HepG2 (cell line): ENCODE measurements around the gene MEF2D. TPM values are rescaled to one million over a fixed set of nuclear protein-coding genes. Genes with fewer than 3 reads are reported as not detected.
A peak's percentile ranks its signal among the peaks of the same experiment; 100 is the strongest.

ENCODE experiments used
- HES4 ChIP-seq: sonication (generic); formaldehyde crosslinking; IDR thresholded peaks from 2 replicates; pipeline ENCODE4 v1.9.0; 2021; ENCODE audit warnings: mild to moderate bottlenecking, missing genetic modification reagents, borderline replicate concordance
- JDP2 ChIP-seq: sonication (generic); formaldehyde crosslinking; IDR thresholded peaks from 2 replicates; pipeline ENCODE4 v1.8.1; 2022; ENCODE audit warnings: missing genetic modification reagents, borderline replicate concordance
- NPAS2 ChIP-seq: sonication (generic); formaldehyde crosslinking; IDR thresholded peaks from 2 replicates; pipeline ENCODE4 v1.8.0; 2022; ENCODE audit warnings: mild to moderate bottlenecking, missing genetic modification reagents, borderline replicate concordance
- NR2F2 ChIP-seq: IDR thresholded peaks from 2 replicates; pipeline ENCODE4 v1.6.1; 2012; ENCODE audit warnings: low read depth, inconsistent platforms, borderline replicate concordance
- ONECUT2 ChIP-seq: sonication (generic); formaldehyde crosslinking; IDR thresholded peaks from 2 replicates; pipeline ENCODE4 v1.4.0; 2020; ENCODE audit warnings: missing genetic modification reagents
- RERE ChIP-seq: IDR thresholded peaks from 2 replicates; pipeline ENCODE4 v1.6.1; 2016; ENCODE audit warnings: low read depth, missing genetic modification reagents, missing compliant biosample characterization
- SAFB2 ChIP-seq: sonication (generic); formaldehyde crosslinking; IDR thresholded peaks from 2 replicates; pipeline ENCODE4 v1.5.1; 2020; ENCODE audit warnings: missing genetic modification reagents, low read depth, mild to moderate bottlenecking, borderline replicate concordance
- TBL1XR1 ChIP-seq: fragments of 150-350 bp; IDR thresholded peaks from 2 replicates; pipeline ENCODE4 v1.6.1; 2014; ENCODE audit warnings: borderline replicate concordance, low read length; ENCODE audit not compliant: partially characterized antibody
- TMF1 ChIP-seq: sonication (generic); formaldehyde crosslinking; IDR thresholded peaks from 2 replicates; pipeline ENCODE4 v1.8.1; 2022; ENCODE audit warnings: low read depth, missing genetic modification reagents
- ZBTB3 ChIP-seq: sonication (generic); formaldehyde crosslinking; IDR thresholded peaks from 2 replicates; pipeline ENCODE4 v1.4.0; 2020; ENCODE audit warnings: low read depth, mild to moderate bottlenecking, moderate library complexity, missing genetic modification reagents, borderline replicate concordance
- ZNF232 ChIP-seq: sonication (generic); formaldehyde crosslinking; IDR thresholded peaks from 2 replicates; pipeline ENCODE4 v1.4.0; 2020; ENCODE audit warnings: missing genetic modification reagents, borderline replicate concordance
- ZNF503 ChIP-seq: sonication (generic); formaldehyde crosslinking; IDR thresholded peaks from 2 replicates; pipeline ENCODE4 v1.4.0; 2020; ENCODE audit warnings: missing genetic modification reagents
- ZNF546 ChIP-seq: sonication (generic); formaldehyde crosslinking; conservative IDR thresholded peaks from 2 replicates; pipeline ENCODE4 v1.8.1; 2023; ENCODE audit warnings: mild to moderate bottlenecking, missing genetic modification reagents
- ZNF558 ChIP-seq: sonication (generic); formaldehyde crosslinking; IDR thresholded peaks from 2 replicates; pipeline ENCODE4 v1.9.0; 2022; ENCODE audit warnings: mild to moderate bottlenecking, missing genetic modification reagents, borderline replicate concordance
- ZNF616 ChIP-seq: sonication (generic); formaldehyde crosslinking; IDR thresholded peaks from 2 replicates; pipeline ENCODE4 v1.5.0; 2020; ENCODE audit warnings: low read depth, mild to moderate bottlenecking, missing genetic modification reagents
- ZSCAN21 ChIP-seq: sonication (generic); formaldehyde crosslinking; IDR thresholded peaks from 2 replicates; pipeline ENCODE4 v1.8.0; 2022; ENCODE audit warnings: mild to moderate bottlenecking, missing genetic modification reagents, moderate library complexity, borderline replicate concordance
- polyA plus RNA-seq, 8 experiments: library from polyadenylated mRNA; depleted of rRNA in 3 of 8; stranded (reverse) in 7 of 8; unstranded in 1 of 8; fragments of >200 nt; fragmentation: Illumina TruSeq in 4 of 8; extraction: Trizol in 4 of 8; gene quantifications; 2 replicates each; pipeline versions ENCODE4 v1.2.1 to v1.2.3, GENCODE V29; 2011 to 2016; ENCODE audit warnings: low read depth in 4 of 8, missing spikeins in 1 of 8, mixed read lengths in 1 of 8; ENCODE audit not compliant: insufficient read depth in 1 of 8
- total RNA-seq, 5 experiments: library from RNA; depleted of rRNA; stranded (reverse); fragments of >200 nt; fragmentation: Illumina TruSeq; extraction: Trizol; gene quantifications; 2 replicates each; pipeline ENCODE4 v1.2.3, GENCODE V29; 2016; ENCODE audit warnings: low read depth in 1 of 5

Gene MEF2D
- total and polyA plus RNA-seq, 2 of the 13 experiments (the other 11 are each of a cell fraction or from before 2014, with no cell fraction given) = 1.6 to 3.9 TPM

DNA sequence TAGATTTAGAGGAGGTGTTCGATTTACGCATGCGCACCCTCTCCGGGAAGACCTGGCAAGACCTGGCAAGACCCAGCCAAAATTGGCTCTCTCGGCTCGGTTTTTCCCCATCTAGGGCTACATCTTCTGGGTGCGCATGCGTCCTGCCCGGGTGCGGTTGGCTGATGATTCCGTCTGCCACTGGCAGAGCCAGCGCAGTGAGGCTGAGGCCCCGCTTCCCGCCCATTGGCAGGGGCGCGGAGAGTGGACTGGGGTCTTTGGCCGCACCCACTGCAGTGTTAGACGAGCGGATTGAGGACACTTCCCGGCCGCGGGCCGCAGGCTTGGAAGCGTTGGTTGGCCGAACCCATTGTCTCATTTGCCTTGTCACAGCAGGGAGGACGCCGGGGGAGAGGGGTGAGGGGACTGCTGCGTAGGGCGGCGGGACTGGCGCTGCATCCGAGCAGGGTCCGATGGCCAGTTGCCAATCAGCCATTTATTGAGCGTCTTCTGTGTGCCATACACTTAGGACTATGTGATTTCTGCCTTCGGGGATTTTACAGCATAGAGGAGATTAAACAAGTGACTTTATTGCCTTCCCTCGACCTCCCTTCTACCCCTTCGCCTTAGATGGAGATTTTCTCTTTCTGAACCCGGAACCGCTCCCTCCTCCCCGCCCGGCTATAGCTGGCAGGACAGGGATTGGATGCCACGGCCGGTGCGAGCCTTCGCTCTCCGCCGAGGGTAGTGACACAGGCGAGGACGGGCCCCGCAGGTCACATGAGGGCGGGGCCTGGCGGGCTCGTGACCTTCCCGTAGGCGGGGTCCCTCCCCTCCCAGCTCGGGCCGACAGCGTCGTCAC lies 43.7 kb downstream of the MEF2D start (continued):
- no peak for TF ChIP-seq RERE (CRISPR knock-in tag)
- 0 out of 2 replicates have a peak, but pooled peaks have one; percentile 37 for TF ChIP-seq ZBTB3 (CRISPR knock-in tag)
- TF ChIP-seq ZNF546 (CRISPR knock-in tag) = peak; percentile 29; the same call in 1 of the 2 replicates
- TF ChIP-seq NPAS2 (CRISPR knock-in tag) = no peak
- TF ChIP-seq ZSCAN21 (CRISPR knock-in tag) = no peak; the same call in 1 of the 2 replicates
- peak; percentile 25; the same call in 1 of the 2 replicates for TF ChIP-seq SAFB2
- peak; percentile 62; the same call in 1 of the 2 replicates for TF ChIP-seq HES4
- 0 out of 2 replicates have a peak, but pooled peaks have one; percentile 44 for TF ChIP-seq ONECUT2 (CRISPR knock-in tag)
- peak; percentile 96 for TF ChIP-seq ZNF232 (CRISPR knock-in tag)
- TF ChIP-seq JDP2 = no peak
- TF ChIP-seq NR2F2 = peak; percentile 35; the same call in 1 of the 2 replicates
- TF ChIP-seq ZNF616 (CRISPR knock-in tag) = no peak; the same call in 1 of the 2 replicates
- no peak; the same call in 1 of the 2 replicates for TF ChIP-seq ZNF503 (CRISPR knock-in tag)
- no peak for TF ChIP-seq TMF1
- no peak for TF ChIP-seq TBL1XR1
- no peak for TF ChIP-seq ZNF558 (CRISPR knock-in tag)
